ENCODE measurements around the gene DNAJC7. TPM values are rescaled to one million over a fixed set of nuclear protein-coding genes. Genes with fewer than 3 reads are reported as not detected.

DNAJC7 gene
- total and polyA plus RNA-seq, 9 of the 15 experiments (the other 6 are each of a cell fraction or from before 2014, with no cell fraction given), result 85.8 to 262 (median 157) TPM

DNA sequence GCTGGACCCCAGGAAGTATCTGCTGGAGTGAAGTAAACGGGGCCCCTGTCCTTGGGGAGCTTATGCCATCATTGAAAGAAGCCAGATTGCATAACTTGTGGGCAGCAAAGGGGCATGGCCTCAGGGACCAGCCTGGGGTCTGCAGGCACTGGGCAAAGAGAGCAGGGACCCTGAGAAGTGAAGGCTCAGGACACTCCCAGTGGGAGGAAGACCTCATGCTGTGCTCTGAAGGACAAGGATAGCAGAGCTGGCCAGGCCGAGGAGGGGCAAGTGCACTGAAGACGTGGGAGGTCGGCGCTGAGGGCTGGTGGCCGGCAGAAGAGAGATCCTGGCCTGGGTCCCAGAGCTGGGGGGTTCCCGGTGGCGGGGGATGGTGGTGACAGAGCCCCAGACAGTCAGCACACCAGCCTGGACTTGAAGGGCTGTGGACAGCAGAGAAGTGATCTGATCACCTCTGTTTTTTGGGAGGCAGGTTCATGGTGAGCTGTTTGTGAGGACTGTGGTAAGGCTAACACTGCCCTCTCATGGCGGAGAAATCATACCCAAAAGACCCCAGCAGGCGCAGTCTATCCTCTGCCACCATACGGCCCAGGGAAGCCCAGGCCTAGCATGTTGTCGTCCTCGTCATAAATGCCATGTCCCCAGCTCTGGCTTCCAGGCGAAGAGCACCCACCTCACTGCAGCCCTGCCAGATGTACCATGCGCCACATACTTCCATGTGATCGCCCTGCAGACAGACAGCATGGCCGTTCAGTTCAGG, 57.7 kb downstream of the DNAJC7 start (continued):
- TF ChIP-seq, protein P1, sequence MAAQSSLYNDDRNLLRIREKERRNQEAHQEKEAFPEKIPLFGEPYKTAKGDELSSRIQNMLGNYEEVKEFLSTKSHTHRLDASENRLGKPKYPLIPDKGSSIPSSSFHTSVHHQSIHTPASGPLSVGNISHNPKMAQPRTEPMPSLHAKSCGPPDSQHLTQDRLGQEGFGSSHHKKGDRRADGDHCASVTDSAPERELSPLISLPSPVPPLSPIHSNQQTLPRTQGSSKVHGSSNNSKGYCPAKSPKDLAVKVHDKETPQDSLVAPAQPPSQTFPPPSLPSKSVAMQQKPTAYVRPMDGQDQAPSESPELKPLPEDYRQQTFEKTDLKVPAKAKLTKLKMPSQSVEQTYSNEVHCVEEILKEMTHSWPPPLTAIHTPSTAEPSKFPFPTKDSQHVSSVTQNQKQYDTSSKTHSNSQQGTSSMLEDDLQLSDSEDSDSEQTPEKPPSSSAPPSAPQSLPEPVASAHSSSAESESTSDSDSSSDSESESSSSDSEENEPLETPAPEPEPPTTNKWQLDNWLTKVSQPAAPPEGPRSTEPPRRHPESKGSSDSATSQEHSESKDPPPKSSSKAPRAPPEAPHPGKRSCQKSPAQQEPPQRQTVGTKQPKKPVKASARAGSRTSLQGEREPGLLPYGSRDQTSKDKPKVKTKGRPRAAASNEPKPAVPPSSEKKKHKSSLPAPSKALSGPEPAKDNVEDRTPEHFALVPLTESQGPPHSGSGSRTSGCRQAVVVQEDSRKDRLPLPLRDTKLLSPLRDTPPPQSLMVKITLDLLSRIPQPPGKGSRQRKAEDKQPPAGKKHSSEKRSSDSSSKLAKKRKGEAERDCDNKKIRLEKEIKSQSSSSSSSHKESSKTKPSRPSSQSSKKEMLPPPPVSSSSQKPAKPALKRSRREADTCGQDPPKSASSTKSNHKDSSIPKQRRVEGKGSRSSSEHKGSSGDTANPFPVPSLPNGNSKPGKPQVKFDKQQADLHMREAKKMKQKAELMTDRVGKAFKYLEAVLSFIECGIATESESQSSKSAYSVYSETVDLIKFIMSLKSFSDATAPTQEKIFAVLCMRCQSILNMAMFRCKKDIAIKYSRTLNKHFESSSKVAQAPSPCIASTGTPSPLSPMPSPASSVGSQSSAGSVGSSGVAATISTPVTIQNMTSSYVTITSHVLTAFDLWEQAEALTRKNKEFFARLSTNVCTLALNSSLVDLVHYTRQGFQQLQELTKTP (IDR thresholded peaks at IDR 0.05; ENCODE audit: low read depth in 1 of 2, partially characterized antibody in 2 of 2), result no peak
- no peak for TF ChIP-seq ZZZ3 (IDR thresholded peaks at IDR 0.05)
- TF ChIP-seq SRSF9 (IDR thresholded peaks at IDR 0.05; ENCODE audit: borderline replicate concordance, low read depth, low read length), result no peak
- TF ChIP-seq BRF1 (IDR thresholded peaks at IDR 0.05; ENCODE audit: borderline replicate concordance, extremely low read depth, insufficient read length), result no peak
- TF ChIP-seq DPF2 (IDR thresholded peaks at IDR 0.05), result 0 out of 2 replicates have a peak, but pooled peaks have one; percentile 6
- TF ChIP-seq, protein P2, sequence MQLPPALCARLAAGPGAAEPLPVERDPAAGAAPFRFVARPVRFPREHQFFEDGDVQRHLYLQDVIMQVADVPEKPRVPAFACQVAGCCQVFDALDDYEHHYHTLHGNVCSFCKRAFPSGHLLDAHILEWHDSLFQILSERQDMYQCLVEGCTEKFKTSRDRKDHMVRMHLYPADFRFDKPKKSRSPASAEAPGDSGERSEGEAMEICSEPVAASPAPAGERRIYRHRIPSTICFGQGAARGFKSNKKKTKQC (CRISPR knock-in tag; IDR thresholded peaks at IDR 0.05), result no peak
- TF ChIP-seq, protein P3, sequence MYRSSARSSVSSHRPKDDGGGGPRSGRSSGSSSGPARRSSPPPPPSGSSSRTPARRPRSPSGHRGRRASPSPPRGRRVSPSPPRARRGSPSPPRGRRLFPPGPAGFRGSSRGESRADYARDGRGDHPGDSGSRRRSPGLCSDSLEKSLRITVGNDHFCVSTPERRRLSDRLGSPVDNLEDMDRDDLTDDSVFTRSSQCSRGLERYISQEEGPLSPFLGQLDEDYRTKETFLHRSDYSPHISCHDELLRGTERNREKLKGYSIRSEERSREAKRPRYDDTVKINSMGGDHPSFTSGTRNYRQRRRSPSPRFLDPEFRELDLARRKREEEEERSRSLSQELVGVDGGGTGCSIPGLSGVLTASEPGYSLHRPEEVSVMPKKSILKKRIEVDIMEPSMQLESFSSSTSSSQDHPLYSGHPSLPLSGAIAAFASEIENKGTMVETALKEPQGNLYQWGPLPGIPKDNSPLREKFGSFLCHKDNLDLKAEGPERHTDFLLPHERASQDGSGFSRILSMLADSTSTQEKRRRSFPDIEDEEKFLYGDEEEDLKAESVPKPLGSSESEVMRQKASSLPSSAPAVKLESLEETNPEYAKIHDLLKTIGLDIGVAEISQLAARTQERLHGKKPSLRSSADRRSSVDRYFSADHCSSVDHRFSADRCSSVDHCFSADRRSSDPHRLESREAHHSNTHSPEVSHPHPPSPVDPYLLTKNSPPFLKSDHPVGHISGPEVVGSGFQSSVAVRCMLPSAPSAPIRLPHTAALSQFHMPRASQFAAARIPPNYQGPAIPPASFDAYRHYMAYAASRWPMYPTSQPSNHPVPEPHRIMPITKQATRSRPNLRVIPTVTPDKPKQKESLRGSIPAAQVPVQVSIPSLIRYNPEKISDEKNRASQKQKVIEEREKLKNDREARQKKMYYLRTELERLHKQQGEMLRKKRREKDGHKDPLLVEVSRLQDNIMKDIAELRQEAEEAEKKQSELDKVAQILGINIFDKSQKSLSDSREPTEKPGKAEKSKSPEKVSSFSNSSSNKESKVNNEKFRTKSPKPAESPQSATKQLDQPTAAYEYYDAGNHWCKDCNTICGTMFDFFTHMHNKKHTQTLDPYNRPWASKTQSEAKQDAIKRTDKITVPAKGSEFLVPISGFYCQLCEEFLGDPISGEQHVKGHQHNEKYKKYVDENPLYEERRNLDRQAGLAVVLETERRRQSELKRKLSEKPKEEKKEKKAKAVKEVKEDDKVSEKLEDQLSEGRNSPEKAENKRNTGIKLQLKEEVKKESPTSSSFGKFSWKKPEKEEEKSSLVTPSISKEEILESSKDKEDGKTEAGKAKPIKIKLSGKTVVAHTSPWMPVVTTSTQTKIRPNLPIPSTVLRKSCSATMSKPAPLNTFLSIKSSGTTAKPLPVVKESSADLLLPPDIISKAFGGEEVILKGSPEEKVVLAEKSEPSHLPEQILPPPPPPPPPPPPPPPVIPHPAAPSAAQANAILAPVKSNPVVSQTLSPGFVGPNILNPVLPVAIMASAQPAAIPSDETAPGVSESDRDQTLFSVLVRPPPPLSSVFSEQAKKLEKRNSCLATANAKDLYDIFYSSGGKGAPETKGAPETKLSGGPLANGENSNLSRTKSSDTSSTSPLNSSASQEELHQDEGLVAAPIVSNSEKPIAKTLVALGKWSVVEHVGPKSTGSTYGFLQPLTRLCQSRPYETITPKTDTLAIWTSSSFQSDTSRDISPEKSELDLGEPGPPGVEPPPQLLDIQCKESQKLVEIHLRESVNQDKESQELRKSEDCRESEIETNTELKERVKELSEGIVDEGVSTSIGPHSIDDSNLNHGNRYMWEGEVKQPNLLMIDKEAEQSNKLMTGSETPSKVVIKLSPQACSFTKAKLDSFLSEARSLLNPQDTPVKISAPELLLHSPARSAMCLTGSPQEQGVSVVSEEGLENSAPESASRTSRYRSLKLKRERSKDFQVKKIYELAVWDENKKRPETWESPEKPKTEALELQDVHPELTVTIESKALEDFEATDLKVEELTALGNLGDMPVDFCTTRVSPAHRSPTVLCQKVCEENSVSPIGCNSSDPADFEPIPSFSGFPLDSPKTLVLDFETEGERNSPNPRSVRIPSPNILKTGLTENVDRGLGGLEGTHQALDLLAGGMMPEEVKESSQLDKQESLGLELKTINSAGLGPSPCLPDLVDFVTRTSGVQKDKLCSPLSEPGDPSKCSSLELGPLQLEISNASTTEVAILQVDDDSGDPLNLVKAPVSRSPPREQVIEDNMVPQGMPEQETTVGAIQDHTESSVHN (IDR thresholded peaks at IDR 0.05; ENCODE audit: borderline replicate concordance in 1 of 2, low read depth in 1 of 2), result no peak
- TF ChIP-seq HDAC8 (tag; IDR thresholded peaks at IDR 0.05), result no peak
